Mesothelial cell of epicardium (in vitro differentiated cells): Measurements from ENCODE around the gene MAGI1. TPM values are rescaled to one million over a fixed set of nuclear protein-coding genes. Genes with fewer than 3 reads are reported as not detected.
A peak's percentile ranks its signal among the peaks of the same experiment; 100 is the strongest.

ENCODE experiments used
- DNase-seq, 2 experiments: peaks; one replicate each; pipeline ENCODE4 v3.0.0; 2021; ENCODE audit warnings: low spot score in 2 of 2; ENCODE audit not compliant: unreplicated experiment in 2 of 2
- H3K27ac Mint-ChIP-seq: 2 replicates; pipeline ENCODE4 v1.8.0; 2021; ENCODE audit warnings: mixed read lengths
- H3K27me3 Mint-ChIP-seq: 2 replicates; pipeline ENCODE4 v1.8.0; 2021; ENCODE audit warnings: low read depth, mixed read lengths
- H3K36me3 Mint-ChIP-seq: 2 replicates; pipeline ENCODE4 v1.8.0; 2021; ENCODE audit warnings: mixed read lengths
- H3K4me1 Mint-ChIP-seq: 2 replicates; pipeline ENCODE4 v1.8.0; 2021; ENCODE audit warnings: mixed read lengths
- H3K4me3 Mint-ChIP-seq: 2 replicates; pipeline ENCODE4 v1.8.0; 2021; ENCODE audit warnings: mild to moderate bottlenecking, moderate library complexity, mixed read lengths
- H3K9me3 Mint-ChIP-seq: 2 replicates; pipeline ENCODE4 v1.8.0; 2021; ENCODE audit warnings: mixed read lengths
- CTCF ChIP-seq: fragments of 200-600 bp; sonication (generic); IDR thresholded peaks from one replicate; pipeline ENCODE4 v1.5.0; 2021; ENCODE audit warnings: antibody characterized with exemption; ENCODE audit not compliant: unreplicated experiment
- total RNA-seq: library from RNA; stranded (reverse); gene quantifications from 3 replicates; pipeline ENCODE4 v1.2.1, GENCODE V29; 2021

MAGI1 gene
- total RNA-seq, 1 donor from 2014 or later, result 65.6 TPM

- no peak for TF ChIP-seq CTCF
- no peaks in the 10 kb centered on the region for H3K36me3 Mint-ChIP-seq
- no peak for DNase-seq
- no peak overlapping the region for H3K4me3 Mint-ChIP-seq
- no peaks in the 10 kb centered on the region for H3K27me3 Mint-ChIP-seq
- no peaks in the 10 kb centered on the region for H3K9me3 Mint-ChIP-seq
- peaks cover 10% of the 10 kb centered on the region for H3K4me1 Mint-ChIP-seq
- H3K27ac Mint-ChIP-seq, result no peak overlapping the region
Observed at GRCh38 chr3:66077973-66078372, 39.3 kb upstream of the MAGI1 start.

GRCh38 chr3:66076861-66077470 is 38.2 kb upstream of the MAGI1 start:
- Mint-ChIP-seq H3K9me3 (no peaks in the 10 kb centered on the region), H3K4me1 (peaks cover 10% of the 10 kb centered on the region)
- no peak for DNase-seq

GRCh38 chr3:66075281-66075680 is 36.6 kb upstream of the MAGI1 start:
- no peak for DNase-seq
- H3K27me3 Mint-ChIP-seq, result no peaks in the 10 kb centered on the region
- H3K4me1 Mint-ChIP-seq, result peaks cover 10% of the 10 kb centered on the region
- H3K36me3 Mint-ChIP-seq, result no peaks in the 10 kb centered on the region
- H3K27ac Mint-ChIP-seq, result no peak overlapping the region
- no peaks in the 10 kb centered on the region for H3K9me3 Mint-ChIP-seq
- H3K4me3 Mint-ChIP-seq, result no peak overlapping the region
- TF ChIP-seq CTCF, result no peak

More at GRCh38 chr3:66076861-66077470, 38.2 kb upstream of the MAGI1 start:
- Mint-ChIP-seq H3K27ac (peak overlapping the region; percentile 30), H3K4me3 (no peak overlapping the region), H3K27me3 (no peaks in the 10 kb centered on the region), H3K36me3 (no peaks in the 10 kb centered on the region)
- no peak for TF ChIP-seq CTCF

GRCh38 chr3:66073464-66074141 is 34.9 kb upstream of the MAGI1 start:
- peaks cover 2% of the 10 kb centered on the region for H3K36me3 Mint-ChIP-seq
- H3K4me1 Mint-ChIP-seq, result peaks cover 10% of the 10 kb centered on the region
- TF ChIP-seq CTCF, result no peak
- H3K27me3 Mint-ChIP-seq, result no peaks in the 10 kb centered on the region
- peaks cover 5% of the 10 kb centered on the region for H3K9me3 Mint-ChIP-seq
- no peak overlapping the region for H3K27ac Mint-ChIP-seq
- DNase-seq, result no peak
- H3K4me3 Mint-ChIP-seq, result no peak overlapping the region

GRCh38 chr3:66068255-66068654 is 29.5 kb upstream of the MAGI1 start:
- DNase-seq, result no peak
- no peak for TF ChIP-seq CTCF
- H3K36me3 Mint-ChIP-seq, result peaks cover 2% of the 10 kb centered on the region

More at GRCh38 chr3:66068255-66068654, 29.5 kb upstream of the MAGI1 start:
- Mint-ChIP-seq H3K27ac (no peak overlapping the region), H3K4me3 (no peak overlapping the region), H3K4me1 (no peaks in the 10 kb centered on the region), H3K9me3 (peaks cover 5% of the 10 kb centered on the region), H3K27me3 (no peaks in the 10 kb centered on the region)
